ENCODE measurements around the gene SOHLH1.

DNA sequence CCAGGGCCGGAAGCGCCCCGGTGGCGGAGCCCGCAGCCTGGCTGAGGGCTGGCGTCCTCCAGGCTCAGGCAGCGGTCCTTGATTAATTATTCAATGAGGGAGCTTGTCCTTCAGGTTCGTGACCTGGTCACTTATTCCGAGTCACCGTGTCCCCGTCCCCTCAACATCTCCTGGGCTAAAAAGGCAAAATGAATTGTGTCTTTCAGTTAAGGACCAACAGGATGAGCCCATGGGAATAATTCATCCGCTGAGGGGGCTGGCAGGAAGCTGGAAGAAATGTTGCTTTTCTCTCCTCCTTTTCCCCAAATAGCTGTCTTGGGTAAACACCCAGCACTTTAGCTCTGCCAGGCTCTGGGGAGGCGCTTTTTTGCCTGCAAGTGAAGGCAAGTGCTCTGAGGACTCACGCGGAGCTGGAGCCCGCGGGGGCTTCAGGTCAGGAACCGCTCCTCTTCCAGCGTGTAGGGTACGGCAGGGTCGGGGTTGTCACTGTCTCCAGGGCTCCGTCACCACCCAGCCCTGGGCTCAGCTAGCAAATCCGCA is 15.8 kb upstream of the SOHLH1 start:
- TF ChIP-seq, protein P1, sequence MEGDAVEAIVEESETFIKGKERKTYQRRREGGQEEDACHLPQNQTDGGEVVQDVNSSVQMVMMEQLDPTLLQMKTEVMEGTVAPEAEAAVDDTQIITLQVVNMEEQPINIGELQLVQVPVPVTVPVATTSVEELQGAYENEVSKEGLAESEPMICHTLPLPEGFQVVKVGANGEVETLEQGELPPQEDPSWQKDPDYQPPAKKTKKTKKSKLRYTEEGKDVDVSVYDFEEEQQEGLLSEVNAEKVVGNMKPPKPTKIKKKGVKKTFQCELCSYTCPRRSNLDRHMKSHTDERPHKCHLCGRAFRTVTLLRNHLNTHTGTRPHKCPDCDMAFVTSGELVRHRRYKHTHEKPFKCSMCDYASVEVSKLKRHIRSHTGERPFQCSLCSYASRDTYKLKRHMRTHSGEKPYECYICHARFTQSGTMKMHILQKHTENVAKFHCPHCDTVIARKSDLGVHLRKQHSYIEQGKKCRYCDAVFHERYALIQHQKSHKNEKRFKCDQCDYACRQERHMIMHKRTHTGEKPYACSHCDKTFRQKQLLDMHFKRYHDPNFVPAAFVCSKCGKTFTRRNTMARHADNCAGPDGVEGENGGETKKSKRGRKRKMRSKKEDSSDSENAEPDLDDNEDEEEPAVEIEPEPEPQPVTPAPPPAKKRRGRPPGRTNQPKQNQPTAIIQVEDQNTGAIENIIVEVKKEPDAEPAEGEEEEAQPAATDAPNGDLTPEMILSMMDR (conservative IDR thresholded peaks at IDR 0.05 in 1 of 2, IDR thresholded peaks at IDR 0.05 in 1 of 2; ENCODE audit: low read depth in 1 of 2, low read length in 2 of 2) = no peak
- peak; percentile 67 for TF ChIP-seq EZH2 (IDR thresholded peaks at IDR 0.05; ENCODE audit: low read length, missing control alignments)

All from fibroblast of lung (primary cell).